Measurements from ENCODE around the gene TBC1D3G. TPM values are rescaled to one million over a fixed set of nuclear protein-coding genes. Genes with fewer than 3 reads are reported as not detected.

Gene TBC1D3G
- polyA plus RNA-seq, 3 donors, result not detected

Small RNA genes within 50 kb of the gene (small RNA-seq; reads per million reads assigned to genes)
- gene RF00019 (ENCODE audit: insufficient read length, low read depth), result not detected

Other genes with a start within 250 kb of the TBC1D3G start
- 100 to 1,000 TPM; 161 to 328 (median 190) TPM for gene CCL3, start 233.7 kb upstream of the TBC1D3G start, polyA plus RNA-seq
- gene CCL4, start 220.1 kb upstream of the TBC1D3G start, polyA plus RNA-seq, result 10 to 100 TPM; 11.8 to 41.7 (median 40.6) TPM
- gene TBC1D3B, start 147.2 kb upstream of the TBC1D3G start, polyA plus RNA-seq, result 1 to 10 TPM in 1 of 3 donors, not detected in 2; 1.8 TPM
- 100 to 1,000 TPM in 2 of 3 donors, 10 to 100 TPM in 1; 57.7 to 230 (median 137) TPM for gene CCL3L1, start 127.1 kb upstream of the TBC1D3G start, polyA plus RNA-seq
- 10 to 100 TPM; 24.8 to 32.7 (median 25.3) TPM for gene CCL4L2, start 112.8 kb upstream of the TBC1D3G start, polyA plus RNA-seq
- gene TBC1D3I, start 59.3 kb upstream of the TBC1D3G start, polyA plus RNA-seq, result under 1 TPM in 1 of 3 donors, not detected in 2; 0.24 TPM
- not detected for gene TBC1D3H, start 64.6 kb downstream of the TBC1D3G start, polyA plus RNA-seq
- 10 to 100 TPM; 27.6 to 70.4 (median 63.5) TPM for gene ZNHIT3, start 162.8 kb downstream of the TBC1D3G start, polyA plus RNA-seq
- gene MYO19, start 211.0 kb downstream of the TBC1D3G start, polyA plus RNA-seq, result 10 to 100 TPM in 1 of 3 donors, 1 to 10 TPM in 2; 1.2 to 51.3 (median 1.9) TPM
- gene PIGW, start 211.1 kb downstream of the TBC1D3G start, polyA plus RNA-seq, result 1 to 10 TPM; 3.1 to 5.9 (median 3.7) TPM
- gene GGNBP2, start 221.0 kb downstream of the TBC1D3G start, polyA plus RNA-seq, result 10 to 100 TPM; 22.3 to 89.5 (median 31.5) TPM